Right renal cortex interstitium (tissue), 3 donors: ENCODE data around the gene POLDIP3. TPM values are rescaled to one million over a fixed set of nuclear protein-coding genes. Genes with fewer than 3 reads are reported as not detected.

Experiments
- DNase-seq, 3 donors: peaks; one replicate each; pipeline ENCODE4 v3.0.0-alpha.2; 2013; ENCODE audit warnings: low read depth in 3 of 3, low spot score in 2 of 3
- polyA plus RNA-seq, 3 donors: library from polyadenylated mRNA; unstranded; fragments of 120-200 nt; gene quantifications; one replicate each; pipeline ENCODE4 v1.2.1, GENCODE V29; 2013; ENCODE audit not compliant: insufficient read length in 3 of 3

Gene POLDIP3, protein sequence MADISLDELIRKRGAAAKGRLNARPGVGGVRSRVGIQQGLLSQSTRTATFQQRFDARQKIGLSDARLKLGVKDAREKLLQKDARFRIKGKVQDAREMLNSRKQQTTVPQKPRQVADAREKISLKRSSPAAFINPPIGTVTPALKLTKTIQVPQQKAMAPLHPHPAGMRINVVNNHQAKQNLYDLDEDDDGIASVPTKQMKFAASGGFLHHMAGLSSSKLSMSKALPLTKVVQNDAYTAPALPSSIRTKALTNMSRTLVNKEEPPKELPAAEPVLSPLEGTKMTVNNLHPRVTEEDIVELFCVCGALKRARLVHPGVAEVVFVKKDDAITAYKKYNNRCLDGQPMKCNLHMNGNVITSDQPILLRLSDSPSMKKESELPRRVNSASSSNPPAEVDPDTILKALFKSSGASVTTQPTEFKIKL
- polyA plus RNA-seq = 100 to 1,000 TPM; 122 to 125 (median 122) TPM

DNA sequence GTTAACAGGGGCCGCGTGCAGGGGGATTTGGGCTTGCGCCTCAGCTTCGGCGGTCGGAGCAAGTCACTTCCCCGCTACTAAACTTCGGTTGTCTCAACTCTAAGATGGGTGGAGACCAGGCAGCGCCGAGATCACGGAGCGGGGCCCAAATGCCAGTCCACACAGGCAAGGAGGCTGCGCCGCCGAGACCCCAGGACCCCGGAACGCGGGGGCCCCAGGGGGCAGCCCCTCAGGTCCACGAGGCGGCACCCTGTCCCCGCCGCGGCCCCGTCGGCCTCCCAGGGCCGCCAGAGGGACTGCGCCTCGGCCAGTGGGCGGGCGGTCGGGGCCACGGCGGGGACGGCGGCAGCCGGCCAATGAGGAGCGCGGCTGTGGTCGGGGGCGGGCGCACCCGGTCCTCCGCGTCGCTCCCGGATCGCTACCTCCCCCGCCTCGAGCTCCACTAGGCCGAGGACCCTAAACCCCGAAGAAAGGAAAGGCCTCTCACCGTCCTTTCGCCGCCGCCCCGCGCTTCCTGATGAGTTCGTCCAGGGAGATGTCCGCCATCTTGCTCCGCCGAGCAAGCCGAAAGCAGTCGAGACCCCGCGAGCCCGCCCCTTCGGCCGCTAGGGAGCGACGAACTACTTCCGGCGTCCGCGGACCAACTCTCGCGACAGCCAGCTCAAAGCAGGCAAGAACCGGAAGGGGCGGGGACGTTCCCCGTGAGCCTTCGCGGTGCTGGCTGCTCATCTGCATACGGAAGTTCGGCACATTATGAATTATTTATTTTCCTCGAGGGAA, at the start of gene POLDIP3:
Gene POLDIP3, minus strand, starts transcription at position 572 of the 780 bp plus-strand sequence. Its CDS starts 26 bp downstream, at position 546.
- DNase-seq = peak; percentile 97 to 98 (median 98)

DNA sequence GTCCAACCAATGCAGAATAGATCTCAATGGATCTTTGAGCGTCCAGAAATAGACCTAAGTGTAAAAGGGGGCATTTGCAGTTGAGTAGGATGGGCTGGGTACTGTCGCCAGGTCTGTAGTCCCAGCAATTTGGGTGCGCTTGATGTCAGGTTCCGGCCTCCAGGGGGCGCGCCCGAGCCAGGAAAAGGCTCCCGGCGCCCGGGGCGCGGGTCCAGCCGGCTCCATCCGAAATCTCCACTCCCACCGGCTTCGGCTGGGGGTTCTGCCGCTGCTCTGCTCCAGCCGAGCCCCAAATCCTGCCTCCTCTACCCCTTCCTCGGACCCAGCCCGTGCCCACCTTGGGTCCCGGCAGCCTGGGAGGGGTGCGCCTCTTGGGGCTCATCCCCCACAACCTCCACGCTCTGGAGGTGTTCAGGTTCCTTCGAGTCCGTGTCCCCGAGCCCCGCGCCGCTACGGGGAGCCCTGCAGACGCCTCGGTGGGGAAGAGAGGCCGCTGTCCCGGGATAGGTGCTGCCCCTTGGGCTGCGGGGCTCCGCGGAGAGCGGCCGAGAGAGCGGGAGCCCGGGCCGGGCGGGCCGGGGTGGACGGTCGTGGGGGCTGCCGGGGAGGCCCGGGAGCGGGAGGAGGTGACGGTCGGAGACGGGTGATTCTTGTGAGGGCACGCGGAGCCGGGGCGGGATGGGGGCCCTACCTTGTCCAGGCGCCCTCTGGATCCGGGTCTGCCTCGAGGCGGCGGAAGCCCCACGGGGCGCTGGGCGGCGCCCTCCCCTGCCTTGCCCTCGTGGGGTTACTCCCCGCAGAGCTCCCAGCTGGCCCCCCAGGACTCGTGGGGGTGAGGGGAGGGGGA, 47.5 kb upstream of the POLDIP3 start:
- peak in 2 of 3 donors; percentile 56 to 79 for DNase-seq

DNA sequence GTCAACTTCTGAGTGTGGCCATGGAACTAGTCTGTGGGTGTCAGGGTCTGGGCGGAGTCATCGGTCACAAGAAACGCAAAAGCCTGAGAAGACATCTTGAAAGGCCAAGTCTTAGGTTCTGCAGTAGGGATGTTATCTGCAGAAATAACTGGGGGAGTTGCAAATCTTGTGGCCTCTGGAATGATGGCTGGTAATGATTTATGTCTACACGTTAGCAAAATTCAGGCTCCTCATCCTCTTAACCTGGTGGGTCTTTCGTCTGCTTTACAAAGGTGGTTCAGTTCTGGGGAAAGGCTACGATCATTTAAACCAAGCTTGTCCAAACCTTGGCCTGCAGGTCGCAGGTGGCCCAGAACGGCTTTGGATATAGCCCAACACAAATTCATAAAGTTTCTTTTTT, 41.9 kb upstream of the POLDIP3 start:
- DNase-seq = no peak

DNA sequence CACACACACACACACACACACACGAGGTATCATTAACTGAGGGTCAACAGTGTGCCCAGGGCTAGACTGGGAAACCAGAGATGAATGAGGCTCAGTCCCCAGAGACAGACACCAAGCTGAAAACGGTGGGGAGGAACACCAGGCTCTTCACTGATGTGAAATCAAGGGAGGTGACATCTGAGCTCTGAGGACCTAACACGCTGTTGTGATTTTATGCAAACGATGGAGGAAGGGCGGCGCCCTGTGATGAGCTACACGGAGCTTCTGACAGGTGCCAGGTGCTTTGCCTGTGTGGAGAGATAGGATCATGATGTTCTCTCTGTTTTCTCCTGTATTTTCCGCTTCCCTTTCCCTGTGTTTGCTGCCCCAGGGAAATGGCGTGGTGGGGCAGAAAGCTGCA, 41.0 kb upstream of the POLDIP3 start:
- no peak for DNase-seq

DNA sequence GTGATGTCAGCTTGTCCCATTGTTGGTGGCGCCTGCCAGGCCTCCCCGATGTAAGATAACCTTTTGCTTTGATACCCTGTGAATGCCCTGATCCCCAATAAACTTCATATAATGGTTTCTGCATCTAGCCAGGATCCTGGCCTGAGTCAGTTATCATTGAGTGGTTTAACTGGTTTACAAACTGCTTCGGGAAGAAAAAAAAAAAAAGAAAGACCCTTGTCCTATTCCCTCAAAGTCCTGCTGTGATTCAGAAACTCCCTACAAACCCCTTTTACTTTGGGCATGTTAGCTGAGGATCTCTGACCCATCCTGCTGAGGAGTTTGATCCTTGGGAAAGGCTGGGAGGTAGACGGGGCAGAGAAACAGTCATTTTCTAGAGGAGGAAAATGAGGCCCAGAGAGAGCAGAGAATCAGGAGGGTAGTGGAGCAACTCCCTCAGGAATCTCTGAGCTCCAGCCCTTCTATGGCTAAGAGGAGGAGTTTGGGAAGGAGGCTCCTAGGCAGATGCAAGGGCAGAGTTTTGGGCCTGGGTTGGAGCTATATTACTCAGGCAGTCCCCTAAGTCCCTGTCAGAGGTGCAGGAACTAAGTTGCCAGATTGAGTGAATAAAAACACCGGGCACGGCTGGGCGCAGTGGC, 39.9 kb upstream of the POLDIP3 start:
- DNase-seq = no peak

DNA sequence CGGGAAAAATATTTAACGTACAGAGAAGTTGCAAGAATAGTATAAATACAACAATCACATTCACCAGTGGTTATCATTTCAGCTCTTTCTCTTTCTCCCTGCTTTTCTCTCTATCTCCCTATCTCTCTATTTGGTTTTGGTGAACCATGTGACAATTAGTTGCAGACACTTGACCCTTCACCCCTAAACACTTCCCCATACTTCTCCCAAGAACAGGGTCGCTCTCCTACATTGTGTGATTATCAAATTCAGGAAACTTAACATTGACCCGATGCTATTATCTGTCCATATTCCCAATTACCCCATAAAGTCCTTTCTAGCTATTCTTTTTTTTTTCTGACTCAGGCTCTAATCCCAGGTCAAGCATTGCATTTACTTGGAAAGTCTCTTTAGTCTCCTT, 39.3 kb upstream of the POLDIP3 start:
- no peak for DNase-seq

DNA sequence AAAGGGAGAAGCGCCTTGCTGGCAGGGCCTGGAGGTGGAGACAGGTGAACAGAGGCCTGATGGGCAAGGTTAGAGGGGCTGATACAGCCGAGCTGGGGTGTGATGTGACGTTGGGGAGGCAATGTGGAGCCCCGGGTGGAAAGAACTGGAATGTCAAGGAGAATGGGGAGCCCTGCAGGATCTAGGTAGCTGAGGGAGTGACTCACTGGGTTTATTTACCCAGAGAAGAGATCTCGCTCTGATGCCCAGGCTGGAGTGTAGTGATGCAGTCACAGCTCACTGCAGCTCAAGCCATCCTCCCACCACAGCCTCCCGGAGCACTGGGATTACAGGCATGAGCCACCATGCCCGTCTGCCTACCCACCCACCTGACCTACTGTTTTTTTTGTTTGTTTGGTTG, 36.5 kb upstream of the POLDIP3 start:
- no peak for DNase-seq

DNA sequence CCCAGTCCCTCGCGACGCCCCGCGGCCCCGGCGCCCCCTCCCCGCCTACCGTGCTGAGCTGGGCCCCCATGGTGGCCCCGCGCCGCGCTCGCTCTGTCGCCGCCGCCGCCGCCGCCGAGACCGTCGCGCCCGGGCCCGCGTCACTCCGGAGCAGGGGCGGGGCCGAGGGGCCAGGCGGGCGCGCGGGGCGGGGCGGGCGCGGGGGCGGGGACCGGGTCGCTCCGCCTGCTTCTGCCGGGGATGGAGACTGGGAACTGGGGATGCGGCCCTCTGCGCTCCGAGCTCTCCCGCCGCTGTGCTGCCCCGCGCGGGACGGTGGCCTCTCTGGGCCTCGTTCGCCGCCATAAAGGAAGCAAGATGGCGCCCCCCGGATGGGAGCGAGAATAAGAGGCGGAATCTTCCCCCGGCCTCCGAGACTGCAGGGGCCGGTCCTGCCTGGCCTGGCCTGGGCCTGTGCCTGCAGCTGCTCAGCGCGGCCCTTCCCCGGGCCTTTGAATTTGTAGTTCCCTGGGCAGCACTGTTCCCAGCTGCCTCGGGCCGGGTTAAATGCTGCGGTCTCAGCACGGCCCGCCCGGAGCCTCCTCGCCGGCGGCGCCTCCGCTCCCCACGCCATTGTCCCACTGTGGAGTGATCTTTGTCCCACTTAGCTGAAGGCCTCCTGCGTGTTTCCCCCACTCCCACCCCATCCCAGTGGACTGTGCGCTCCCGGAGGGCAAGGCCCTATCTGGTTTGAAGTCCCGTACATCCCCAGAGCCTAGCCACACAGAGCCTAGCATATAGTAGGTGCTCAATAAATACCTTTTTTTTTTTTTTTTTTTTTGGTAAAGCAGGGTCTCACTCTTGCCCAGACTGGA, 34.8 kb upstream of the POLDIP3 start, which contains the start of gene CYB5R3:
Gene CYB5R3, minus strand, starts transcription at position 147 of the 854 bp plus-strand sequence. Its CDS starts 77 bp downstream, at position 70.
- peak in 1 of 3 donors; percentile 56 for DNase-seq

DNA sequence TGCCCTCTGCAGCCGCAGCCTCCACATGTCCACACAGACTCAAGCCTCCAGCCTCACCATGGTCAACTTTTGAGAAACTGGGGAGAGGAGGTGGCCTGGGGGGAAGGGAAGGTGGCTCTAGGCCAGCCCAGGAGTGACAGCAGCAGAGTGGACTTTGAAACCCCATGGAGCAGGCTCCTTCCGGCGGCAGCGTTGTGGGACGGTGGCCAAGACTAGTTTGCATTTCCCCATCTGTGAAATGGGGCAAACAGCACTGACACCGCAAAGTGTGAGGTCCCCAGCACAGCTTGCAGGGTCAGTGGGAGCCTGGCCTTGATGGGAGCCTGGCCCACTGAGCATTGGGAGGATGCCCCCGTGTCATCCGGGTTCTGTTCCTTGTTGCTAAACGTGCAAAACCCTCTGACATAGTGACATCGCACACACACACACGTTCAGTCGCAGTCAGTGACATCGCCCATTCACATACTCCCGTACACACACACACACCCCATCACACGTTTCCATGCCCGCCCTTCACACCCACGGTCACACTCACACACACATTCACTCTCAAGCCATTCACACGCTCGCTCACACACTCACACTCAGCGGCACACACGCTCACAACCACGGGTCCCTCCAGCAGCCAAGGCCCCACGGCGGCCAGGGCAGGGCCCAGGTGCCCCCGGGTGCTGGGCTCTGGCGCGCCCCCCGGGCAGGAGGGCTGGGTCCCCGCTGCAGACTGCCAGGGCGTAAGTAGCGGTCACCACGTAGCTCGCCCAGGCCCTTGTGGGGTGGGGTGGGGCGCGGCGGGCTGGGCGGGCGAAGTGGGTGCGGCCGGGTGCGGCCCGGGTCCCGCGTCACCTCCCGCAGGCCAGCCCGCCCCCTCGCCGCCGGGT, 33.9 kb upstream of the POLDIP3 start:
- no peak for DNase-seq

DNA sequence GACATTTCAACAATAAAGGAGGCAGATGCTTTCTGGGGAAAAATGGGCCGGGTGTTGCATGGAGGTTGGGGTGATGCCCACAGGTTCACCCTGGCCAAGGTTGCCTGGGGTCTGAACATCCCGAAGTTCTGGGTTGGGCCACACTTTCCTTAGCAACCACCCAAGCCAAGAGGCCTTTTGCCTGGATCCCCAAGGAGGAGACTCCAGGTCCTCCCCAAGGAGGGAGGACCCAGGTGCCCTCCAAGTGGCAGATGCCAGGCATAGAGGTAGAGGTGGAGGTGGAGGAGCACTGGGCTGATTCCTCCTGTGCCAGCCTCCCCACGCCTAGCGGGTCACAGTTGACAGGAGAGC, 33.3 kb upstream of the POLDIP3 start:
- DNase-seq = no peak

DNA sequence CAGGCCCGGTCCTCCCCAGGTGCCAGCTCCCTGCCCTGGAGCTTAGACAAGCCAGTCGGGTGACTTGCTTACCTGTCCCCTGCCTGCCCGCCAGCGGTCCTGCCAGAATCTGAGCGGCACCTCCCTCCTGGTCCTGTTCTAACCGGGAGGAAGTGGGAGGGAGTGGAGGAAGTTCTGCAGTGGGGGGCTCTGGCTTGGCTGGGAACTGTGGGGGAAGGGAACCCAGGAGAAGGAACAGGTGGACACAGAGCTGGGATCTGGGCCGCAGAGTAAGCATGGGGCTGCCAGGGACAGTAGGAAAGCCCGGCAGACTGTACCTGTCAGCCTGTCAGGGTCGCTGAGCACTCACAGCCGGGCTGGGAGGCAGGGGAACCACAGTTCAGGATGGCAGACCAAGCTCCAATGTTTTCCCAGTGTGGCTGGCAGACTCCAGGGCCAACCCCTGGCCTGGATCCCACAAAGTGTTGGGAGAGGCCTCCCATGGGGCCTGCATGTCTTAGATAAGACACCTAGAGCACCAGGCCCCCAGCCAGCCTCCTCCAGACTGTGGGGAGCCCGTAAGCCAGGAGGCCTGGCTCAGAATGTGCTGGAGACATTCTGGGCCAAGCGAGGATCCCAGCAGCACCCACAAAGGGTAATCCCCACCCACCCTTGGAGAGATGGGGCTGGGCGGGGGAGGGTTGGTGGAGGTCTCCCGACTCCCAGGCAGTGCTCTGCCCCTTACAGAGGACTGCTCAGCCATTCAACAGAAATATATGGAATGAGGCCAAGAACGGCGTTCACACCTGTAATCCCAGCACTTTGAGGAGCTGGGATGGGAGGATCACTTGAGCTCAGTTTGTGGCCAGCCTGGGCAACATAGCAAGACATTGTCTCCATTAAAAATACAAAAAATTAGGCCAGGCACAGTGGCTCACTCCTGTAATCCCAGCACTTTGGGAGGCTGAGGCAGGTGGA, 32.2 kb upstream of the POLDIP3 start:
- DNase-seq = no peak

DNA sequence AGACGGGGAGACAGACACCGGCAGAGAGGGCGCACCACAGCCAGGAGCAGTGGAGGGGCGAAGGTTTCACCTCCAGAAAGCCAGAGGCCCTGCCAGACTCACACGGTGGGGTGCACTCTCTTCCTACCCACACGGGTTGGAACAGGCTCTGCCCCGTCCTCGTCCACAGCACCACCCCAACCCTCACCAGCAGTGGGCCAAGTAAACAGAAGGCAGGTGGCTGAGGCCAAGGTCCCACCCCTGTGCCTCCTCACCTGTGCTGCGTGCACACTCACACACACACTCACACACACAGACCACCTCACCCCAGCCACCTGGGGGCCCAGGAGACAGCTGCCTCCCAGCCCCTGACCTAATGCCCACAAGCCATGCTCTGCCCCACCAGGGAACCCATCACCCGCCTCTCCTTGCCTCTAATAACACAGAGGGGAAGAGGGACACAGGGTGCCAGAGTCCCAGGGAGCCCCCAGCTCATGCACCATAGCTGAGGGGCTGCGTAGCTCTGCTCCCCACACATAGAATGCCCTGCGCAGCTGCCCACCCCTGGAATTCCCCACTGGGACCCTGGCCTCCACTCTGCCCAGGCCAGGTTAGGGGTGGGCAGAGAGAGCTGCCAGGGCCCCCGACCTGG, 31.4 kb upstream of the POLDIP3 start:
- no peak for DNase-seq

DNA sequence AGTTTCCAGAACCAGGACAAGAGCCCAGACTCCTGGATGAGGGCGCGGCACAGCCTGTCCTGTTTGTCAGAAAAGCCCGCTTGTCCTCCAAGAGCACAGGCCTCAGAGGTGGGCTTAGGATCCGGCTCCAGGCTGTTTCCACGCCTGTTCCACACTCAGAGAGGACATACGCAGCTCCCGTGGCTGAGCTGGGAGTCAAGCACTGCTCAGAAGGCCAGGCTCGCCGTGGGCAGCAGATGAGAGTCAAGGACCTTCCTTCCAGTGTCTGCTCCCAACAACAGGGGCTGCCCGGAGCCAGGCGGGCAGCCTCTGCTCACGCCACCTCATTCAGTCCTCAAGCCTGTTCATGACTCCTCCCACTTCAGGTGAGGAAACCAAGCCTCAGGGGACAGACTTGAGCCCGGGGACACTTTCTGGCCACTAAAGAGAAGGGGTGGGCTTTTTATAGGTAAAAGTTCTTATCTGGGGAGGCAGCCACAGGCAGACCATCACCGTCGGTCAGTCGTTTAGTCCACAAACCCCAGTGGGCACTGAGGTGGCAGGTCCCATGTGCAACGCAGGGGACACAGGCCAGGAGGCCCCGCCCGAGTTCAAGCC, 30.8 kb upstream of the POLDIP3 start:
- no peak for DNase-seq

DNA sequence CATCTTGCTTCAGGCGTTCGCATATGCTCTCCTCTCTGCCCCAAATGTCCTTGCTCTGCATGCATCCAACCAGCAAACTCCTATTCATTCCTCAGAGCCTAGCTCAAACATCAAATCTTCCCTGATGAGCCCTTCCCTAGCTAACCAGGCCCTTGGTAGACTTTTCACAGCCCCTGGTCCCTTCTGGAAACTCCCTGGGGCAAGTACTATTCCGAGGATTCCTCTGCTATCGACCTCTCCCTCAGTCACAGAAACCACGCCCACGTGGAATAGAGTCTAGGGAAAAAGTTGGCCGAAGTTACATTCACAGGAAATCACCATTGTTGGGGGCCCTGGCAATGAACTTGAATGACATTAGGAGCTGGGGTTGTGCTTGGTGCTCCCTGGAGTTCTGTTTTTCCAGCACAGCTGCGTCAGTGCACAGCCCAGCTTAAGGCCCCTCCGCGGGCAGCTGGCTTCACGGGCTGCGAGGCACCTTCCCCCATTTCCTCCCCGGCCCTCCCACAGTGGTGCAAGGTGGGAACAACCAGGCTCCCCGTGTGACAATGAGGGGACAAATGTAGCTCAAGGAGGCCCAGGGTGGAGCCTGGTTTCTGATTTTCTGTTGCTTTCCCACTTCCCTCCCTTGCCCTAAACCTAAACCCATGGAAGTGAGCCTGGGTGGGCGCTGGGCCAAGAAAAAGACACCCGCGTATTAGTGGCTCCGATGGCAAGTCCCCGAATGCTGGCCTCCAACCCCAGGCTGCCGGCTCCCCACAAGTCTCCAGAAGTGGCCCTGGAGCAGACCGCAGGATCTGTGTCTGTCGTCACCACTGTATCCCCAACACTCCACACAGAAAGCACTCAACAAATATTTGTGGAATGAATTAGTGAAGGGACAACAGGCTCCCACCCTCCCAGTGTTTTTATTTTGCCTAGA, 30.0 kb upstream of the POLDIP3 start:
- no peak for DNase-seq

DNA sequence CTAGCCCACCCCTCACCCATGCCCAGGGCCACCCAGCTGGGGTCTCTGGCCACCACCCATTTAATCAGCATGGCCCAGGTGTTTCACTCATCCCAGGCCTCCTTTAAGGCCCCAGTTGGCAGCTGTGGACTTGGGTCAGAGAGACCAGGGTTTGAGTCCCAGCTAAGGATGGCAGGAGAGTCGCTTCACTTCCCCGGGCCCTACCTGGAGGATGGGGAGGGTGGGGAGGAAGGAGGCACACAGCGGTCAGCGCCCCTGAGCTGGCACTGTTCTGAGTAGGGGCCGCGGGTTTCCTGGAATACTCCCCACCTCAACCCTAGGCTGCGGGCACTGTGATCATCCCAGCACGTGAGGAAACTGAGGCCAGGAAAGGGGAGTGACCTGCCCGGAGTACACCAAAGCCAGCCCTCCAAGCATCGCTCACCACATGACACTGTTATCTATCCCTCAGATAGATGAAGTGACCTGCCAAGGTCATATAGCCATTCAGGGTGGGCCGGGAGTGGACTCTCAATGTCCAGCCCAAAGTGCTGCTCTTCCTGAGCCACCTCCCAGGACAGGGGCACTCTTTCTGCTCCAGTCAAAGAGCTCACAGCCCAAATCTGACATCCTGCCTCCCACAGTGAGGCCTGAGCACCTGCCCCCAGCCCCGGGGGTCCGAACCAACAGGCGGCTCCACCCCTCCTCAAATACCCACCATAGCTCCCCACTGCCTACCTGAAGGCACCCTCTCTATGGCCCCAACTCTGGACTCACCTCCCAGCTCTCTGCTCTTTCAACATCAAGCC, 29.1 kb upstream of the POLDIP3 start:
- DNase-seq = no peak
